IMR-90 (cell line): ENCODE measurements around the gene KIF4B. TPM values are rescaled to one million over a fixed set of nuclear protein-coding genes. Genes with fewer than 3 reads are reported as not detected.

Source experiments
- ATAC-seq: fragments of 200-7000 bp; cut with Tn5 transposase; 2 replicates; pipeline ENCODE4 v1.9.1; 2020; ENCODE audit warnings: low read depth, mild to moderate bottlenecking, moderate library complexity
- BruUV-seq: library from RNA; stranded (reverse); fragments of 400-500 nt; replicated peaks from 2 replicates; lab custom pipeline; 2021; lab: Mats Ljungman, UMichigan
- CTCF ChIA-PET: fragments of 300-600 bp; formaldehyde crosslinking; extraction: SDS; loops from one replicate; lab custom pipeline; 2021; ENCODE audit warnings: antibody characterized with exemption; lab: Yijun Ruan, JAX
- POLR2A ChIA-PET: fragments of 300-600 bp; sonication (Branson Sonifier 250); formaldehyde crosslinking; loops from one replicate; lab custom pipeline; 2022; ENCODE audit warnings: antibody characterized with exemption; ENCODE audit not compliant: unreplicated experiment; lab: Charles Lee
- DNase-seq: peaks from one replicate; pipeline ENCODE4 v3.0.0; 2013
- H2AFZ ChIP-seq: replicated peaks from 2 replicates; pipeline ENCODE3; 2013; ENCODE audit warnings: low read length, mild to moderate bottlenecking; ENCODE audit not compliant: poor library complexity
- H2AK5ac ChIP-seq: 2 replicates; pipeline ENCODE4 v1.6.1; 2013; ENCODE audit warnings: low read depth, low read length, inconsistent platforms
- H2AK9ac ChIP-seq: replicated peaks from 2 replicates; pipeline ENCODE3; 2013; ENCODE audit warnings: mild to moderate bottlenecking, low read depth, low read length, moderate library complexity; ENCODE audit not compliant: poor library complexity
- H2BK120ac ChIP-seq: 2 replicates; pipeline ENCODE4 v1.6.1; 2013; ENCODE audit warnings: low read depth, low read length, inconsistent platforms
- H2BK15ac ChIP-seq: 3 replicates; pipeline ENCODE4 v1.6.1; 2013; ENCODE audit warnings: low read depth, low read length, inconsistent platforms
- H2BK20ac ChIP-seq: 2 replicates; pipeline ENCODE4 v1.6.1; 2013; ENCODE audit warnings: low read depth, mild to moderate bottlenecking, inconsistent platforms, low read length, moderate library complexity
- H2BK5ac ChIP-seq: 2 replicates; pipeline ENCODE4 v1.6.1; 2013; ENCODE audit warnings: mild to moderate bottlenecking, low read depth, low read length, inconsistent platforms; ENCODE audit not compliant: poor library complexity, severe bottlenecking
- H3K14ac ChIP-seq: replicated peaks from 2 replicates; pipeline ENCODE4 v1.6.1; 2013; ENCODE audit warnings: low read depth, low read length, inconsistent platforms
- H3K18ac ChIP-seq: 2 replicates; pipeline ENCODE4 v1.6.1; 2013; ENCODE audit warnings: low read depth, low read length, control low read depth
- H3K23ac ChIP-seq: 2 replicates; pipeline ENCODE4 v1.6.1; 2013; ENCODE audit warnings: low read depth, low read length, inconsistent platforms
- H3K27ac ChIP-seq: 2 replicates; pipeline ENCODE4 v1.5.1; 2013; ENCODE audit warnings: mild to moderate bottlenecking, control low read depth, low read length; ENCODE audit not compliant: insufficient read depth
- H3K27me3 ChIP-seq: 2 replicates; pipeline ENCODE4 v1.6.1; 2013; ENCODE audit warnings: low read length; ENCODE audit not compliant: control insufficient read depth, insufficient read depth
- H3K36me3 ChIP-seq: 2 replicates; pipeline ENCODE4 v1.6.1; 2013; ENCODE audit warnings: low read length, mixed read lengths; ENCODE audit not compliant: control insufficient read depth, insufficient read depth
- H3K4ac ChIP-seq: 2 replicates; pipeline ENCODE4 v1.6.1; 2013; ENCODE audit warnings: low read depth, low read length, inconsistent platforms
- H3K4me1 ChIP-seq: 2 replicates; pipeline ENCODE4 v1.6.1; 2013; ENCODE audit warnings: low read length, mixed read lengths; ENCODE audit not compliant: control insufficient read depth, insufficient read depth
- H3K4me2 ChIP-seq: 2 replicates; pipeline ENCODE4 v1.6.1; 2013; ENCODE audit warnings: low read depth, mild to moderate bottlenecking, control low read depth, low read length, moderate library complexity
- H3K4me3 ChIP-seq: 2 replicates; pipeline ENCODE4 v1.5.1; 2013; ENCODE audit warnings: low read depth, mild to moderate bottlenecking, control low read depth, low read length, moderate library complexity; ENCODE audit not compliant: insufficient read depth
- H3K56ac ChIP-seq: 2 replicates; pipeline ENCODE4 v1.6.1; 2013; ENCODE audit warnings: low read length, inconsistent platforms; ENCODE audit not compliant: insufficient read depth; ENCODE audit errors: extremely low read depth
- H3K79me1 ChIP-seq, 2 experiments: 2 replicates each; pipeline ENCODE4 v1.6.1; 2013; ENCODE audit warnings: low read length in 2 of 2, inconsistent platforms in 1 of 2, low read depth in 1 of 2
- H3K9ac ChIP-seq: 2 replicates; pipeline ENCODE4 v1.6.1; 2013; ENCODE audit warnings: low read depth, low read length, control low read depth
- H3K9me1 ChIP-seq: 2 replicates; pipeline ENCODE4 v1.6.1; 2013; ENCODE audit warnings: low read length, inconsistent platforms; ENCODE audit not compliant: insufficient read depth
- H3K9me3 ChIP-seq: 2 replicates; pipeline ENCODE4 v1.6.1; 2013; ENCODE audit warnings: low read length; ENCODE audit not compliant: control insufficient read depth, insufficient read depth
- H4K20me1 ChIP-seq: 2 replicates; pipeline ENCODE4 v1.6.1; 2013; ENCODE audit warnings: low read length, inconsistent platforms; ENCODE audit not compliant: insufficient read depth
- H4K5ac ChIP-seq: 2 replicates; pipeline ENCODE4 v1.6.1; 2013; ENCODE audit warnings: mild to moderate bottlenecking, low read depth, low read length, control low read depth
- H4K8ac ChIP-seq, 2 experiments: 2 replicates each; pipeline ENCODE4 v1.6.1; 2013; ENCODE audit warnings: low read depth in 2 of 2, low read length in 2 of 2, control low read depth in 1 of 2, inconsistent platforms in 1 of 2
- H4K91ac ChIP-seq: 2 replicates; pipeline ENCODE4 v1.6.1; 2013; ENCODE audit warnings: low read depth, low read length, inconsistent platforms; ENCODE audit not compliant: insufficient read depth
- BHLHE40 ChIP-seq: fragments of 150-350 bp; IDR thresholded peaks from 2 replicates; pipeline ENCODE4 v1.6.1; 2016; ENCODE audit warnings: mild to moderate bottlenecking, low read depth, low read length
- MAFK ChIP-seq: IDR thresholded peaks from 2 replicates; pipeline ENCODE4 v1.6.1; 2012; ENCODE audit warnings: low read depth, low read length, improper control_type of control experiment
- USF2 ChIP-seq: fragments of 150-350 bp; IDR thresholded peaks from 2 replicates; pipeline ENCODE4 v1.6.1; 2017; ENCODE audit warnings: mild to moderate bottlenecking, antibody characterized with exemption, low read length, low read depth
- WGBS, 2 experiments: methylation state at CpG; one replicate each; pipeline versions ENCODE4 v1.1.5 to v1.1.7; 2013; ENCODE audit warnings: missing lambda C conversion rate in 2 of 2; ENCODE audit not compliant: insufficient read length in 1 of 2; ENCODE audit errors: extremely low coverage in 2 of 2; 5-methylcytosine and 5-hydroxymethylcytosine counted together
- dilution Hi-C: fragments of 300-500 bp; cut with HindIII; formaldehyde crosslinking; loops from one replicate; pipeline ENCODE4 v1.14.3; 2018; ENCODE audit warnings: low sequenced_read_pairs; ENCODE audit not compliant: unreplicated experiment
- in situ Hi-C: fragments of 300-500 bp; cut with MboI; formaldehyde crosslinking; loops from 3 replicates; pipeline ENCODE4 v1.14.3; 2019; ENCODE audit warnings: low sequenced_read_pairs, inconsistent platforms, mixed read lengths
- intact Hi-C: fragments of 100-400 bp; cut with micrococcal nuclease; formaldehyde crosslinking; loops from 2 replicates; pipeline ENCODE4 v1.10.0; 2022
- polyA plus RNA-seq, 3 experiments: library from polyadenylated mRNA; depleted of rRNA; stranded (reverse); fragments of >200 nt; gene quantifications; 2 replicates each; pipeline ENCODE4 v1.2.3, GENCODE V29; 2012; ENCODE audit warnings: low replicate concordance in 1 of 3
- total RNA-seq: library from RNA; depleted of rRNA; stranded (reverse); fragments of >200 nt; gene quantifications from 2 replicates; pipeline ENCODE4 v1.2.3, GENCODE V29; 2012

Gene KIF4B
- total and polyA plus RNA-seq, 2 of the 4 experiments (the other 2 are of a cell fraction), result under 0.01 to 0.03 TPM

GRCh38 chr5:154999865-155000264 lies 13.7 kb upstream of the KIF4B start:
- CTCF ChIA-PET, result no interaction called here

More at GRCh38 chr5:154999865-155000264, 13.7 kb upstream of the KIF4B start:
- Histone ChIP-seq H4K91ac (no peak overlapping the region), H4K8ac (no peak overlapping the region), H3K27me3 (no peaks in the 10 kb centered on the region), H4K5ac (no peak overlapping the region), H2BK5ac (no peak overlapping the region), H3K4me2 (no peak overlapping the region), H2BK20ac (no peak overlapping the region), H3K9me3 (no peaks in the 10 kb centered on the region), H3K9me1 (no peaks in the 10 kb centered on the region), H3K14ac (no peak overlapping the region), H4K20me1 (no peaks in the 10 kb centered on the region), H3K4me3 (no peak overlapping the region), H3K23ac (no peak overlapping the region), H2BK15ac (no peak overlapping the region), H2AK9ac (no peak overlapping the region), H3K4me1 (no peaks in the 10 kb centered on the region), H3K79me1 (no peaks in the 10 kb centered on the region), H2BK120ac (no peak overlapping the region), H2AK5ac (no peak overlapping the region), H2AFZ (no peak overlapping the region), H3K56ac (no peak overlapping the region), H3K9ac (no peak overlapping the region), H3K18ac (no peak overlapping the region), H3K4ac (no peak overlapping the region), H3K36me3 (no peaks in the 10 kb centered on the region), H3K27ac (no peak overlapping the region)
- intact Hi-C loops (no loop called here), dilution Hi-C loops (no loop called here), in situ Hi-C loops (no loop called here)
- ATAC-seq (no peak), DNase-seq (no peak)
- POLR2A ChIA-PET, result no interaction called here
- no CpG with 5 or more reads among the region's 5 CpGs for WGBS, 2 experiments
- BruUV-seq, result no TSS peak
- TF ChIP-seq USF2 (no peak), MAFK (no peak), BHLHE40 (no peak)
